ENCODE results near the gene IRAG1. TPM values are rescaled to one million over a fixed set of nuclear protein-coding genes. Genes with fewer than 3 reads are reported as not detected.

Gene IRAG1
- total RNA-seq, 1 experiment from 2014 or later: not detected

- Histone ChIP-seq H3K9me3 (no peaks in the 10 kb centered on the region), H3K4me3 (no peak overlapping the region), H3K36me3 (no peaks in the 10 kb centered on the region), H3K27me3 (no peaks in the 10 kb centered on the region)
- no peak for DNase-seq
Measured at GRCh38 chr11:10658621-10659338, 34.8 kb downstream of the IRAG1 start.

- DNase-seq: no peak
- H3K36me3 ChIP-seq: no peaks in the 10 kb centered on the region
- no peaks in the 10 kb centered on the region for H3K9me3 ChIP-seq
- H3K4me3 ChIP-seq: no peak overlapping the region
- H3K27me3 ChIP-seq: no peaks in the 10 kb centered on the region
Measured at GRCh38 chr11:10657308-10658271, 36.0 kb downstream of the IRAG1 start.

- no peak overlapping the region for H3K4me3 ChIP-seq
- DNase-seq: no peak
- H3K9me3 ChIP-seq: no peaks in the 10 kb centered on the region
- H3K36me3 ChIP-seq: no peaks in the 10 kb centered on the region
- no peaks in the 10 kb centered on the region for H3K27me3 ChIP-seq
Measured at GRCh38 chr11:10655943-10656576, 37.5 kb downstream of the IRAG1 start.

GRCh38 chr11:10655227-10655626 is 38.3 kb downstream of the IRAG1 start:
- Histone ChIP-seq H3K27me3 (no peaks in the 10 kb centered on the region), H3K9me3 (no peaks in the 10 kb centered on the region), H3K4me3 (no peak overlapping the region), H3K36me3 (no peaks in the 10 kb centered on the region)
- no peak for DNase-seq

- H3K27me3 ChIP-seq: no peaks in the 10 kb centered on the region
- H3K36me3 ChIP-seq: no peaks in the 10 kb centered on the region
- no peak for DNase-seq
- H3K4me3 ChIP-seq: no peak overlapping the region
- H3K9me3 ChIP-seq: no peaks in the 10 kb centered on the region
Measured at GRCh38 chr11:10654811-10655150, 38.8 kb downstream of the IRAG1 start.

- DNase-seq: no peak
- Histone ChIP-seq H3K27me3 (no peaks in the 10 kb centered on the region), H3K9me3 (no peaks in the 10 kb centered on the region), H3K4me3 (no peak overlapping the region), H3K36me3 (no peaks in the 10 kb centered on the region)
Measured at GRCh38 chr11:10653946-10654810, 39.4 kb downstream of the IRAG1 start.

- no peak overlapping the region for H3K4me3 ChIP-seq
- H3K9me3 ChIP-seq: no peaks in the 10 kb centered on the region
- no peaks in the 10 kb centered on the region for H3K27me3 ChIP-seq
- DNase-seq: no peak
- H3K36me3 ChIP-seq: no peaks in the 10 kb centered on the region
Measured at GRCh38 chr11:10653261-10653660, 40.3 kb downstream of the IRAG1 start.

- no peaks in the 10 kb centered on the region for H3K27me3 ChIP-seq
- no peaks in the 10 kb centered on the region for H3K36me3 ChIP-seq
- no peaks in the 10 kb centered on the region for H3K9me3 ChIP-seq
- H3K4me3 ChIP-seq: no peak overlapping the region
- no peak for DNase-seq
Measured at GRCh38 chr11:10651656-10652361, 41.7 kb downstream of the IRAG1 start.

- Histone ChIP-seq H3K36me3 (no peaks in the 10 kb centered on the region), H3K9me3 (no peaks in the 10 kb centered on the region), H3K27me3 (no peaks in the 10 kb centered on the region), H3K4me3 (no peak overlapping the region)
- no peak for DNase-seq
Measured at GRCh38 chr11:10650630-10651029, 42.9 kb downstream of the IRAG1 start.

- H3K36me3 ChIP-seq: no peaks in the 10 kb centered on the region
Measured at GRCh38 chr11:10650166-10650565, 43.4 kb downstream of the IRAG1 start.

GRCh38 chr11:10648871-10649270 is 44.7 kb downstream of the IRAG1 start:
- Histone ChIP-seq H3K4me3 (no peak overlapping the region), H3K36me3 (no peaks in the 10 kb centered on the region), H3K27me3 (no peaks in the 10 kb centered on the region), H3K9me3 (no peaks in the 10 kb centered on the region)
- DNase-seq: no peak

More at GRCh38 chr11:10650166-10650565, 43.4 kb downstream of the IRAG1 start:
- no peak for DNase-seq
- Histone ChIP-seq H3K9me3 (no peaks in the 10 kb centered on the region), H3K27me3 (no peaks in the 10 kb centered on the region), H3K4me3 (no peak overlapping the region)

- no peaks in the 10 kb centered on the region for H3K27me3 ChIP-seq
Measured at GRCh38 chr11:10646681-10647355, 46.7 kb downstream of the IRAG1 start.

GRCh38 chr11:10646005-10646404 is 47.5 kb downstream of the IRAG1 start:
- Histone ChIP-seq H3K36me3 (no peaks in the 10 kb centered on the region), H3K4me3 (no peak overlapping the region), H3K27me3 (no peaks in the 10 kb centered on the region), H3K9me3 (no peaks in the 10 kb centered on the region)
- DNase-seq: no peak

More at GRCh38 chr11:10646681-10647355, 46.7 kb downstream of the IRAG1 start:
- no peaks in the 10 kb centered on the region for H3K9me3 ChIP-seq
- no peaks in the 10 kb centered on the region for H3K36me3 ChIP-seq
- no peak overlapping the region for H3K4me3 ChIP-seq
- no peak for DNase-seq

- Histone ChIP-seq H3K4me3 (no peak overlapping the region), H3K36me3 (no peaks in the 10 kb centered on the region)
- no peak for DNase-seq
Measured at GRCh38 chr11:10645212-10645795, 48.3 kb downstream of the IRAG1 start.

More at GRCh38 chr11:10645212-10645795, 48.3 kb downstream of the IRAG1 start:
- Histone ChIP-seq H3K27me3 (no peaks in the 10 kb centered on the region), H3K9me3 (no peaks in the 10 kb centered on the region)
